GM12801 (cell line): ENCODE data around the gene GABRB1.

Experiments
- CTCF ChIP-seq: IDR thresholded peaks from one replicate; pipeline ENCODE4 v1.5.1; 2011; ENCODE audit warnings: control low read depth; ENCODE audit not compliant: insufficient read length; ENCODE audit errors: extremely low read depth

The GABRB1 gene

GRCh38 chr4:47017494-47017893 is 13.9 kb upstream of the GABRB1 start:
- TF ChIP-seq CTCF: no peak

DNA sequence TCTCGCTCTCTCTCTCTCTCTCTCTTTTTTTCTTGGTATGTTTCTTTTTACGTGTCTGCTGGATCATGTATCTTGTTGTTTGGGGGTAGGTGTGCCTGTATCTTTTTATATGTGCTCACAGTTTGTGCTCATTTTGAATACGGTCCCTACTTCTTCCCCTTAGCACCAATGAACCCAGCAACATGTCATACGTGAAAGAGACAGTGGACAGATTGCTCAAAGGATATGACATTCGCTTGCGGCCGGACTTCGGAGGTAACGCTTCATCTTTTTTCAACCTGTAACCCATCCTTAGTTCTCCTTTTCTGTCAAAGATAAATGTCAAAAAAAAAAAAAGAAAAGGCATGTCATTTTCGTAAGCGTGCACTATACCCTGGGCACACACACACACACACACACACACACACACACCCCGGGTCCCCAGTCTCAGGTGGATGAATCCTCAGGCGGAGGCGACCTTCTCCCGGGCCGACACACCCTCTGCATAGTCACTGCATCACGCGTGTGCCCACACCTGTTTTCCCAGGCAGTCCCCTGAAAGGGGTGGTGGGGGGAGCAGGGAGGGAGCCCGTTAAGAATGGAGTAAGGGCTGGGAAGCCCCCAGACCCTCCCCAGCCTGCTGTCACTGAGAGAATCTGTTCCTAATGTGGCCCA is 511 bp downstream of the GABRB1 start:
- TF ChIP-seq CTCF: no peak

- no peak for TF ChIP-seq CTCF
Measured at GRCh38 chr4:47032405-47033106, 1.2 kb downstream of the GABRB1 start.

DNA sequence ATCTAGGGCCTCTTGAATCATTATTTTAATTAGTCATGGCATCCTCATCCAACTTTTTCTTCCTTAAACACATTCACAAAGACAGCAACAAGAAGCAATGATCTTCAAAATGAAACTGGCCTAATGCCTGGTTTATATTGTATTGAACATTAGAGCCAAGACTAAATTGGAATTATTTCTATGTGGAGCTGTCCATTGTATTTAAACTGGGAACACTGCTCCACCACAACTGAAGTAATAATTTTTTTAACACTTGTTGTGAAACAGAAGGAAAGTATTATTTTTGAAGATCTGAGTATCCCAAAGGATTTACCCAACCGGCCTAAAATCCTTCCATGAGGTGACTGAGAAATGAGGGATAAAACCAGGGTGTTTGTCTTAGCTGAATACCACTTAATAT is 6.9 kb downstream of the GABRB1 start:
- TF ChIP-seq CTCF: no peak

DNA sequence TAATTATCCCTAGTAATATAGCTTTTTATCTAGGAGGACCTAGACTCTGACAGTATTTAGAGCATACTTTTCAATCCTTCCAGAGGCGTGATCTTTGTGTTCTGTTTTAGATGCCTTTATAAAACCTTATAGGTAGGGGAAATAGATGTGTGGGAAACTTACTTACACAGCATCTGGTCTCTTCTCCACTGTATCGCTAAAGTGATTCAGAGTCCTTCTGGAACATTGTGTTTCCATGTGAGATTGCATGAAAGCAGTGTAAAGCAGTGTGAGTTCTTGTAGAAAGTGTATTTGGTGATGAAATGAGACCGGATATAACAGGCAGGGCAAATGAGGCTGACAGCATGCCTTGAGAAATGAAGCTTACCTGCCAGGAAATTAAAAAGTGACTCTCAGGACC is 9.5 kb downstream of the GABRB1 start:
- no peak for TF ChIP-seq CTCF

- no peak for TF ChIP-seq CTCF
Measured at GRCh38 chr4:47043821-47044220, 12.5 kb downstream of the GABRB1 start.

DNA sequence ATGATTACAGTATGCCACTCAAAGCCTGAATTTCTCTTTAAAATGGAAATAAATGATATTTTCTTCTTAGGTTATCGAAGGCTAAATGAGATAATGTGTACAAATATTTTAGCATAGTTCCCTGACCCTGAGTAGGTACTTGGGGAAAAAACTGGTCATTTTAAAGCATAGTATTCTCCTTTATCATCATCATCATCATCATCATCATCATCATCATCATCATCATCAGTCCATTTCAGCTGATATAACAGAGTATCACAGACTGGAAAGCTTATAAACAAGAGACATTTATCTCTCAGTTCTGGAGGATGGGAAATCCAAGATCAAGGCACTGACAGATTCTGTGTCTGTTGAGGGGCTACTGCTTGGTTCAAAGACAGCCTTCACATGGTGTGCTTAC is 13.9 kb downstream of the GABRB1 start:
- no peak for TF ChIP-seq CTCF
